GM21786 (cell line): ENCODE data around the gene PABPN1L.

ENCODE experiments used
- ATAC-seq: cut with Tn5 transposase; IDR thresholded peaks from one replicate; pipeline ENCODE4 v1.9.1; 2021; ENCODE audit not compliant: unreplicated experiment

Gene PABPN1L

GRCh38 chr16:88853325-88853941 lies 13.0 kb downstream of the PABPN1L start:
- no peak for ATAC-seq

DNA sequence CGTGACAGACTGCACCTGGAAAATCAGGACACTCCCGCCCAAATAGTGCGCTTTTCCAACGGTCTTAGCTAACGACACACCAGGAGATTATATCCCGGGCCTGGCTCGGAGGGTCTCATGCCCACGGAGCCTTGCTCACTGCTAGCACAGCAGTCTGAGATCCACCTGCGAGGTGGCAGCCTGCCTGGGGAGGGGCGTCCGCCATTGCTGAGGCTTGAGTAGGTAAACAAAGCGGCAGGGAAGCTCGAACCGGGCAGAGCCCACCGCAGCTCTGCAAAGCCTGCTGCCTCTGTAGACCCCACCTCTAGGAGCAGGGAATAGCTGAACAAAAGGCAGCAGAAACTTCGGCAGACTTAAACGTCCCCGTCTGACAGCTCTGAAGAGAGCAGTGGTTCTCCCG lies 14.8 kb downstream of the PABPN1L start:
- ATAC-seq, result no peak

GRCh38 chr16:88850531-88851199 lies 15.8 kb downstream of the PABPN1L start:
- no peak for ATAC-seq

DNA sequence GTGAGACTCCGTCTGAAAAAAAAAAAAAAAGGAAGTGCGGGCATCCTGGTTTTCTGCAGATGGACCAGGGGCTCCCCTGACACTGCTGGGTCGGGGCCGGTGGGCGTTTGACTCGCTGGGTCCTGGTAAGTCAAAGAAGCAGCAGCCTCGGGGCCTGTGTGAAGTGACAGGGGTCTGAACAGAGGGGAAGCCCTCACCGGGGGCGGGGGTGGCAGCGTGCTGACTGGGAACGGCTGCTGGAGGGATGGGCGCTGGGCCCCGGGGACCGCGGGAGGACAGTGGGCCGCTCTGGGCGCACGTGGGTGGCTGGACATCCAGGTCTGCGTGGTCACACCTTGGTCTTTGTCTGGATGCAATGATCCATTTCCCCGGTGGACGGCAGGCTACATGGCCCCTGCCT lies 17.9 kb downstream of the PABPN1L start:
- ATAC-seq, result no peak

DNA sequence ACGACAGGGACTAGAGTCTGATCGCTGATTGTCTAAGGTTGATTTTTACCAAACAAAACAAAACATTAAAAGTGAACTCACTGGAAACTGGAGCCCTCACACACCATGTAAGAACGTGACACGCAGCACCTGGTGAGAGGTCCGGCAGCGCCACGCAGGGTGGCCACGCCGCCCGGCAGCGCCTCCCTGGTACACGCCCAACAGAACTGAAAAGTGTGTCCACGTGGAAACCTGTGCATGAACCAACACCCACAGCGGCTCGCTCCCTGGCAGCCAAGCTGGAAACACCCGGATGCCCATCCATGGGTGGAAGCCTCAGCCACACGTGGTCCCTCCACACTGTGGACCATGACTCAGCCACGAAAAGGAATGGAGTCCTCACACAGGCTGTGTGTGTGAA lies 18.8 kb downstream of the PABPN1L start:
- ATAC-seq, result no peak

- ATAC-seq, result no peak
Observed at GRCh38 chr16:88846088-88846487, 20.4 kb downstream of the PABPN1L start.

- ATAC-seq, result no peak
Observed at GRCh38 chr16:88844419-88845036, 21.9 kb downstream of the PABPN1L start.

DNA sequence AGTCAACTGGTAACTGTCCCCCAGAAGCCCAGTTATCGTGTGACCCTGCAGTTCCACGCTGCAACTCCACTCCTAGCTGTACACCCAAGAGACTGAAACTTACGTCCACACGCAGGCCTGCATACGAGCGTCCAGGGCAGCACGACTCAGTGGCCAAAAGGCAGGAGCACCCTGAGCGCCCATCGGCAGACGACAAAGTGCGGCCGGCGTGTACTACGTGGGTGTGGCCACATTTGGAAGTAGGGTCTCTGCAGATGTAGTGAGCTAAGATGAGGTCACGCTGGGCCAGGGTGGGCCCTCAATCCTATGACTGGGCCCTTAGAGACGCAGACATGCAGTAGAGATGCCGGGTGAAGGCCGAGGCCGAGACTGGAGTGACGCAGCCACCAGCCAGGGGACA lies 23.2 kb downstream of the PABPN1L start:
- no peak for ATAC-seq

GRCh38 chr16:88842806-88843205 lies 23.7 kb downstream of the PABPN1L start:
- ATAC-seq, result no peak

DNA sequence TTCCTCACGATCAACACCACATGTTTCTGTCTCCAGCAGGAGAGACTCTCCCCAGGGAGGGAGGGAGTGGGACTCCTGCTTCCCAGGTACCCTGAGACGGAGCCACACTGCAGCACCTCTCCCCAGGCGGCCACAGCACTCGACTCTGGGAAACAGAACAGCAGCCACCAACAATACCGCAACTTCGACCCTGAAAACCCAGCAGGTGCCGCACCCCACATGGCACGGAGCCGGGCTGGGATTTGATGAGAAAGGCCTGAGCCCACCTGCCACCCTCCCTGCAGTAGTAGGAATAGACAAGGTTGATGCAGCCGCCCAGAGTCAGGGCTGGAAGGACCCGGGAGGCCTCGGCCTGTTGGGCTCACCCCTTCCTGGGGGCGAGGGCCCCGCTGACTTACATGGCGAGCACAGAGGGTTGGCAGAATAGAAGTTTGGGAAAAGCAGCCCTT lies 24.1 kb downstream of the PABPN1L start:
- ATAC-seq, result no peak

DNA sequence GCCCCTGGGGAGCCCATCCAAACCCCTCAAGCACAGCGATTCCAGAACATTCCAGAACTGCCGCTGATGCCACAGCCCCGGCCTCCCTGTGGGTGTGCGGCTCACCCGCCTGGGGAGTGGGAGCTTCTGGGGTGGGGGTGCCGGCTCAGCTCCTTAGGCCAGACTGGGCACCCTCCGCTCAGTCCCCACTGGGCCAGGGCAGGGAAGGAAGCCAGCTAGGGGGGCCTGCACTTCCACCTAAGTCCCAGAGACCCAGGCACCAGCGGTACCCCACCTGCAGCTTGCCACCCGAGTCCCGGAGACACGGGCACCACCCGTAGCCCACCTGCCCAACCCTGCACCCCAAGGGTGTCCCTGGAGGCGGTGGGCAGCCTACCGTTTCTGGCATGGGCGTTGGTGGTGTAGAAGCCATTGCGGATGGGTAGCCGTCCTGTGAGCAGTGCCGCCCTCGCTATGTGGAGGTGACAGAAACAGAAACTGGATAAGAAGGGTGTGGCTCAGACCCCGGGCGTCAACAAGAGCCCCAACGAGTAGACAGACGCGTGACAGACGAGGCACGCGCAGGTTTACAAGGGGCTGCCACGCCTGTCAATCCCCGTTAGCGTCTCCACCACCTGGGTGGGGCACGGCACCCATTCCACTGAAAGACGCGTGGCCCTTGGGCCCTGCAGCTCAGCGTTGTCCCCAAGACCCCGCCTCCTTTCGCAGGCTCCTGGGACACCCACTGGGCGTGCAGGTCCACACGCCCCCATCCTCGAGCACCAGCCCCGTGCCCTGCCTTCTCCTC lies 24.7 kb downstream of the PABPN1L start:
- no peak for ATAC-seq

DNA sequence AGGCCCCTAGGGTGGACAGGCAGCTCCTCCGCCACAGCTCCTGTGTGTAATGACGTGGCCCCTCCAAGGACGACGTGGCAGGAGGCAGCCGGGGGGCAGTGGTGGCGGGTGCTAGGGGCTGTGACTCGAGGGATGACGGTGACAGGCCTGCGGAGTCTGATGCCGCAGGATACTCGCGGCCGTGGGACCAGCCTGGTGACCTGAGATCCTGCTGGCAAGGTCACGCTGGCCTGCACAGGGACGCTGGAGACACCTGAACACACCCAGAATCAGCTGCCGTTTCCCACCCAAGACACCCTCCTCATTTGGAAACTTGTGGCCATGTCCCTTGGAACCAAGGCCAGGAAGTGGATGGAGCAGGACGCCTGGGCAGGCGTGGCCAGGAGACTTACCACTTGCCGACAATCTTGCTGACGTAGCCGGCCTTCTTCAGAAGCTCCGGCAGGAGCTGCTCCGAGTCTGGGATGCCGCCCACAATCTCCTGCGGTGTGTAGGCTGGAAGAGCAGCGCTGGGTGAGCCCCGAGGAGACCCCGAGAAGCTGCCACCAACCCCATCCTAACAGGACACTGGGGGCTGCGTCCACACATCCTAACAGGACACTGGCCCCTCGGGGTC lies 25.8 kb downstream of the PABPN1L start:
- no peak for ATAC-seq

DNA sequence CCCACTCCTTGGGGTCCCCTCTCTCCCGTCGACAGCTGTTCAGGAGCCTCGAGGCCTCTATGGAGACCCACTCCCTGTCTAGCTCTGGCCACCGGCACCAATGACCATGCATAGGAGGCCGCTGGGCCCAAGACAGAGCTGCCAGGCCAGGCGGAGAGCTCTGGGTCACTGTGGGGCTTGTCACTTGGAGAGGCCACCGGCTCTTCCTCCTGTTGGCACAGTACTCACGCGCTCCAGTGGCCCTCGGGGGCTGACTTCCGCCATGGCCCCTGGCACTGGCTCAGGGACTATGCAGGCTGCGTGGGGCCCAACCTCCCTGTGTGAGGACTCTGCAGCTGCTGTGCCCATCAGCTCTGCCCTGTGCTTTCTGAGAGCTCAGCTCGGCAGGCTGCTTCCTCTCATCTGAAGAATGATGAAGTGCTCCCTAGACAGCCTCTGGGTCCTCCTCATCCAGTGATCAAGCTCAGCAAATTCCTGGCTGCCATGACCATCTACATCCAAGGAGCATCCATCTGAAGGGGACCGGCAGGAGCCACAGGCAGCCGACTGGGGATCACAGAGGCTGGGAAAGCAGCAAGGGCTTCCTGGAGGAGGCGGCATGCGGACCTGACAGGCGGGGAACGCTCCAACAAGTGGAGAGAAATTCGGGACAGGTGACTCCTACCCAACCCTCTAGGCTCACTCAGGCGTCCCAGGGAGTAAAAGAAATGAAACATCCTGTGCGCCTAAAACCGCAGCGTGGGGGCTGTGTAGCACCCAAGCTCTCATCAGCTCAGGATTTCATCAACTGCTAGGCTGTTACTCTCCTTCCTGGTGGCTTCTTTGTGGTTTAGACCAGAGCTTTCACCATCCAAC lies 26.5 kb downstream of the PABPN1L start:
- ATAC-seq, result no peak

- ATAC-seq, result no peak
Observed at GRCh38 chr16:88839026-88839529, 27.4 kb downstream of the PABPN1L start.

GRCh38 chr16:88838566-88838965 lies 27.9 kb downstream of the PABPN1L start:
- no peak for ATAC-seq

DNA sequence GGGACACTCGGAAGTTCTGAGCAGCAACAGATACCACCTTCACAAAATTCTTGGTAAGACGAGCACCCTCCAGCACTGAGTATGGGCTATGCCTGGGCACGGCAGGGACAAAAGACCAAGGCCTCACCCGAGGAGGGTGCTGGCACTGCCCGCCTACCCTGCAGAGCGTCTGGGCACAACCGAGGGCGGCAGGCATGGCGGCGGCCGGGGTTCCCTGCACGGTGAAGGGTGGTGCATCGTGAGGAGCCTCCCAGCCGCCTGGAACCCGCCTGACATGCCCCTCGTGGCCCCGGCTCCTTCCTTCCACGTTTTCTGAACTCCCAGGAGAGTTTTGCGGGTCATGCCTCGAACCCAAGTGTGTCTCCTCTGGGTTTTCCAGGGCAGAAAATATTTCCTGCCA lies 28.7 kb downstream of the PABPN1L start:
- no peak for ATAC-seq

- ATAC-seq, result no peak
Observed at GRCh38 chr16:88836791-88837190, 29.7 kb downstream of the PABPN1L start.

GRCh38 chr16:88835818-88836217 lies 30.6 kb downstream of the PABPN1L start:
- ATAC-seq, result no peak

GRCh38 chr16:88835383-88835782 lies 31.1 kb downstream of the PABPN1L start:
- no peak for ATAC-seq

- ATAC-seq, result no peak
Observed at GRCh38 chr16:88834670-88835069, 31.8 kb downstream of the PABPN1L start.
